HepG2 (cell line): ENCODE results near the gene PBX2. TPM values are rescaled to one million over a fixed set of nuclear protein-coding genes. Genes with fewer than 3 reads are reported as not detected.

Experiments
- ATAC-seq: fragments of 200-7000 bp; cut with Tn5 transposase; 3 replicates; pipeline ENCODE4 v1.9.1; 2020; ENCODE audit warnings: mild to moderate bottlenecking, moderate library complexity
- BruUV-seq: library from RNA; stranded (reverse); fragments of 400-500 nt; replicated peaks from 2 replicates; lab custom pipeline; 2021; lab: Mats Ljungman, UMichigan
- CTCF ChIA-PET: fragments of 300-600 bp; formaldehyde crosslinking; extraction: SDS; loops from one replicate; lab custom pipeline; 2021; ENCODE audit warnings: low total read pairs, inconsistent platforms, low intra/inter-chr PET ratio; lab: Yijun Ruan, JAX
- POLR2A ChIA-PET: fragments of 350-600 bp; sonication (Branson Sonifier 250); formaldehyde crosslinking; loops from one replicate; lab custom pipeline; 2020; ENCODE audit warnings: antibody characterized with exemption, inconsistent platforms; lab: Yijun Ruan, JAX
- DNase-seq: peaks from one replicate; pipeline ENCODE4 v3.0.0-alpha.2; 2015; ENCODE audit warnings: low spot score
- FAIRE-seq: peaks from 3 replicates; lab custom pipeline; 2011; peaks lifted over from hg19 to GRCh38; lab: Jason Lieb, UNC
- H2AFZ ChIP-seq: one replicate; pipeline ENCODE4 v1.6.1; 2011; ENCODE audit warnings: low read length, inconsistent platforms
- H3K27ac ChIP-seq: fragments of 300-600 bp; 3 replicates; pipeline ENCODE4 v1.8.0; 2011; ENCODE audit warnings: mixed run types, mild to moderate bottlenecking, mixed read lengths, low read length, inconsistent platforms; ENCODE audit not compliant: insufficient read depth; ENCODE audit errors: extremely low read length
- H3K27me3 ChIP-seq, 2 experiments: fragments of 200-600 bp in 1 of 2; 2 replicates in 1 of 2; 3 replicates in 1 of 2; pipeline versions ENCODE4 v1.6.0 to v1.8.0; 2011; ENCODE audit warnings: low read length in 2 of 2, mild to moderate bottlenecking in 2 of 2, moderate library complexity in 2 of 2, inconsistent platforms in 1 of 2; ENCODE audit not compliant: insufficient read depth in 2 of 2, control insufficient read depth in 1 of 2
- H3K36me3 ChIP-seq, 2 experiments: fragments of 200-600 bp in 1 of 2; replicated peaks in 1 of 2; 2 replicates in 1 of 2; 3 replicates in 1 of 2; pipeline versions ENCODE4 v1.5.1 to v1.8.0; 2011; ENCODE audit warnings: low read length in 2 of 2, inconsistent platforms in 1 of 2; ENCODE audit not compliant: insufficient read depth in 2 of 2, control insufficient read depth in 1 of 2
- H3K4me1 ChIP-seq: 2 replicates; pipeline ENCODE4 v1.5.1; 2012; ENCODE audit warnings: low read length, inconsistent platforms; ENCODE audit not compliant: insufficient read depth
- H3K4me2 ChIP-seq: 2 replicates; pipeline ENCODE4 v1.6.0; 2011; ENCODE audit warnings: low read depth, low read length, inconsistent platforms
- H3K4me3 ChIP-seq, 3 experiments: fragments of 200-600 bp in 1 of 3; sonication (generic), shearing (Covaris generic) in 1 of 3; replicated peaks in 1 of 3; 2 replicates each; pipeline ENCODE4 v1.5.1; 2011 to 2016; ENCODE audit warnings: low read length in 3 of 3, inconsistent platforms in 2 of 3, low read depth in 2 of 3, mild to moderate bottlenecking in 2 of 3, control low read depth in 1 of 3, mixed read lengths in 1 of 3; ENCODE audit not compliant: insufficient read depth in 1 of 3
- H3K79me2 ChIP-seq: one replicate; pipeline ENCODE4 v1.6.1; 2011; ENCODE audit warnings: low read length, inconsistent platforms; ENCODE audit not compliant: insufficient read depth
- H3K9ac ChIP-seq: 2 replicates; pipeline ENCODE4 v1.6.0; 2011; ENCODE audit warnings: mild to moderate bottlenecking, low read depth, low read length, inconsistent platforms; ENCODE audit not compliant: insufficient read depth
- H3K9me3 ChIP-seq: 2 replicates; pipeline ENCODE4 v1.5.1; 2012; ENCODE audit warnings: mild to moderate bottlenecking, low read length
- H4K20me1 ChIP-seq: 2 replicates; pipeline ENCODE4 v1.6.0; 2011; ENCODE audit warnings: inconsistent platforms, mild to moderate bottlenecking, low read length, moderate library complexity; ENCODE audit not compliant: insufficient read depth
- AHR ChIP-seq: IDR thresholded peaks from 2 replicates; pipeline ENCODE4 v1.6.1; 2018; ENCODE audit warnings: missing genetic modification reagents, missing compliant biosample characterization
- EP300 ChIP-seq, 3 experiments: sonication (generic) in 1 of 3; formaldehyde crosslinking in 1 of 3; IDR thresholded peaks; 2 replicates each; pipeline versions ENCODE4 v1.5.1 to v1.6.1; 2011 to 2020; ENCODE audit warnings: low read depth in 2 of 3, low read length in 2 of 3, borderline replicate concordance in 1 of 3, improper control_type of control experiment in 1 of 3, mild to moderate bottlenecking in 1 of 3, missing genetic modification reagents in 1 of 3, moderate library complexity in 1 of 3
- ETV6 ChIP-seq: sonication (generic); formaldehyde crosslinking; conservative IDR thresholded peaks from 2 replicates; pipeline ENCODE4 v1.4.0; 2020; ENCODE audit warnings: missing genetic modification reagents
- FIP1L1 ChIP-seq: fragments of 200-400 bp; formaldehyde crosslinking; IDR thresholded peaks from 2 replicates; pipeline ENCODE4 v1.6.1; 2018; ENCODE audit warnings: low read depth, mild to moderate bottlenecking, low read length, moderate library complexity, borderline replicate concordance; ENCODE audit not compliant: insufficient read depth
- GFI1 ChIP-seq: sonication (generic); formaldehyde crosslinking; IDR thresholded peaks from 2 replicates; pipeline ENCODE4 v1.5.0; 2020; ENCODE audit warnings: missing genetic modification reagents, mild to moderate bottlenecking, borderline replicate concordance
- HNF4A ChIP-seq: sonication (generic); formaldehyde crosslinking; IDR thresholded peaks from 2 replicates; pipeline ENCODE4 v1.4.0; 2020; ENCODE audit warnings: missing genetic modification reagents
- KDM6A ChIP-seq: IDR thresholded peaks from 2 replicates; pipeline ENCODE4 v1.6.1; 2016; ENCODE audit warnings: low read depth
- MED8 ChIP-seq: sonication (generic); formaldehyde crosslinking; IDR thresholded peaks from 2 replicates; pipeline ENCODE4 v1.8.1; 2023; ENCODE audit warnings: mild to moderate bottlenecking, missing genetic modification reagents; ENCODE audit not compliant: insufficient replicate concordance
- MYNN ChIP-seq: sonication (generic); formaldehyde crosslinking; IDR thresholded peaks from 2 replicates; pipeline ENCODE4 v1.4.0; 2020; ENCODE audit warnings: mild to moderate bottlenecking, low read depth, missing genetic modification reagents
- RAD21 ChIP-seq: fragments of 450-650 bp; formaldehyde crosslinking; IDR thresholded peaks from 2 replicates; pipeline ENCODE4 v1.5.0; 2020; ENCODE audit warnings: mild to moderate bottlenecking
- RBAK ChIP-seq: sonication (generic); formaldehyde crosslinking; IDR thresholded peaks from 2 replicates; pipeline ENCODE4 v1.5.1; 2020; ENCODE audit warnings: mild to moderate bottlenecking, missing genetic modification reagents
- RFX5 ChIP-seq: IDR thresholded peaks from 2 replicates; pipeline ENCODE4 v1.6.1; 2011; ENCODE audit warnings: low read depth, low read length, improper control_type of control experiment
- SNAPC2 ChIP-seq: sonication (generic); formaldehyde crosslinking; IDR thresholded peaks from 2 replicates; pipeline ENCODE4 v1.8.1; 2022; ENCODE audit warnings: mild to moderate bottlenecking, missing genetic modification reagents
- SP4 ChIP-seq: sonication (generic); formaldehyde crosslinking; IDR thresholded peaks from 2 replicates; pipeline ENCODE4 v1.8.1; 2023; ENCODE audit warnings: mild to moderate bottlenecking, missing genetic modification reagents
- SSRP1 ChIP-seq: IDR thresholded peaks from 2 replicates; pipeline ENCODE4 v1.6.1; 2016; ENCODE audit warnings: control low read depth
- TEAD3 ChIP-seq: optimal IDR thresholded peaks from 2 replicates; pipeline ENCODE3; 2016; ENCODE audit warnings: borderline replicate concordance
- ZKSCAN1 ChIP-seq: fragments of 150-350 bp; IDR thresholded peaks from 2 replicates; pipeline ENCODE4 v1.6.1; 2014; ENCODE audit warnings: low read length
- ZNF44 ChIP-seq: sonication (generic); formaldehyde crosslinking; IDR thresholded peaks from 2 replicates; pipeline ENCODE4 v1.5.1; 2020; ENCODE audit warnings: mild to moderate bottlenecking, missing genetic modification reagents
- ZNF747 ChIP-seq: sonication (generic); formaldehyde crosslinking; IDR thresholded peaks from 2 replicates; pipeline ENCODE4 v1.8.1; 2023; ENCODE audit warnings: missing genetic modification reagents, mild to moderate bottlenecking, borderline replicate concordance
- WGBS: methylation state at CpG from one replicate; pipeline ENCODE4 v1.1.6; 2017; ENCODE audit warnings: low lambda C conversion rate; 5-methylcytosine and 5-hydroxymethylcytosine counted together
- in situ Hi-C: cut with HindIII; loops from 2 replicates; pipeline ENCODE4 v1.10.0; 2017; ENCODE audit warnings: low pct_unique_long_range_greater_than_20kb; ENCODE audit not compliant: extremely low pct_ligation_motif_present
- intact Hi-C: fragments of 100-400 bp; cut with micrococcal nuclease; formaldehyde crosslinking; loops from one replicate; pipeline ENCODE4 v1.10.0; 2022; ENCODE audit not compliant: unreplicated experiment
- polyA plus RNA-seq, 8 experiments: library from polyadenylated mRNA; depleted of rRNA in 3 of 8; stranded (reverse) in 7 of 8; unstranded in 1 of 8; fragments of >200 nt; fragmentation: Illumina TruSeq in 4 of 8; extraction: Trizol in 4 of 8; gene quantifications; 2 replicates each; pipeline versions ENCODE4 v1.2.1 to v1.2.3, GENCODE V29; 2011 to 2016; ENCODE audit warnings: low read depth in 4 of 8, missing spikeins in 1 of 8, mixed read lengths in 1 of 8; ENCODE audit not compliant: insufficient read depth in 1 of 8
- total RNA-seq, 5 experiments: library from RNA; depleted of rRNA; stranded (reverse); fragments of >200 nt; fragmentation: Illumina TruSeq; extraction: Trizol; gene quantifications; 2 replicates each; pipeline ENCODE4 v1.2.3, GENCODE V29; 2016; ENCODE audit warnings: low read depth in 1 of 5
- TF ChIP-seq, protein P1 (sequence below): sonication (generic); formaldehyde crosslinking; IDR thresholded peaks from 2 replicates; pipeline ENCODE4 v1.8.1; 2023; ENCODE audit warnings: mild to moderate bottlenecking, missing genetic modification reagents

Gene PBX2
- total and polyA plus RNA-seq, 2 of the 13 experiments (the other 11 are each of a cell fraction or from before 2014, with no cell fraction given): 42.3 to 77.8 TPM

DNA sequence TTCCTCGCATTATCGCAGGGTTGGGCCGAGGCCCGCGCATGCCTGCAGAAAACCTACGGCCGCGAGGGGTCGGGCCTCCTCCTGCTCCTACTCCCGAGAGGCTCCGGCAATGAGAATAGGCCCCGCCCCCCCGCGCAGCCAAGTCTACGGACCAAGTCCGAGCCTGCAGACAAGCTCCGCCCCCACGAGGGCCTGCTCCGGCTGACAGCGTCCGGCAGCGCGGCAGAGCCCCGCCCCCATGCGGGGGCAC lies 5.6 kb upstream of the PBX2 start (continued):
- TF ChIP-seq RBAK (CRISPR knock-in tag) (0 out of 2 replicates have a peak, but pooled peaks have one; percentile 13), ZNF747 (0 out of 2 replicates have a peak, but pooled peaks have one; percentile 7), EP300 (IDR thresholded peaks at IDR 0.05; ENCODE audit: low read depth in 2 of 2, low read length in 2 of 2) (peak; percentile 32 to 60; a peak in 1 of 4 replicates), EP300 (CRISPR knock-in tag; IDR thresholded peaks at IDR 0.05; ENCODE audit: borderline replicate concordance) (no peak)
- TF ChIP-seq, protein P1, sequence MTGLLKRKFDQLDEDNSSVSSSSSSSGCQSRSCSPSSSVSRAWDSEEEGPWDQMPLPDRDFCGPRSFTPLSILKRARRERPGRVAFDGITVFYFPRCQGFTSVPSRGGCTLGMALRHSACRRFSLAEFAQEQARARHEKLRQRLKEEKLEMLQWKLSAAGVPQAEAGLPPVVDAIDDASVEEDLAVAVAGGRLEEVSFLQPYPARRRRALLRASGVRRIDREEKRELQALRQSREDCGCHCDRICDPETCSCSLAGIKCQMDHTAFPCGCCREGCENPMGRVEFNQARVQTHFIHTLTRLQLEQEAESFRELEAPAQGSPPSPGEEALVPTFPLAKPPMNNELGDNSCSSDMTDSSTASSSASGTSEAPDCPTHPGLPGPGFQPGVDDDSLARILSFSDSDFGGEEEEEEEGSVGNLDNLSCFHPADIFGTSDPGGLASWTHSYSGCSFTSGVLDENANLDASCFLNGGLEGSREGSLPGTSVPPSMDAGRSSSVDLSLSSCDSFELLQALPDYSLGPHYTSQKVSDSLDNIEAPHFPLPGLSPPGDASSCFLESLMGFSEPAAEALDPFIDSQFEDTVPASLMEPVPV: peak; percentile 98; the same call in 1 of the 2 replicates

DNA sequence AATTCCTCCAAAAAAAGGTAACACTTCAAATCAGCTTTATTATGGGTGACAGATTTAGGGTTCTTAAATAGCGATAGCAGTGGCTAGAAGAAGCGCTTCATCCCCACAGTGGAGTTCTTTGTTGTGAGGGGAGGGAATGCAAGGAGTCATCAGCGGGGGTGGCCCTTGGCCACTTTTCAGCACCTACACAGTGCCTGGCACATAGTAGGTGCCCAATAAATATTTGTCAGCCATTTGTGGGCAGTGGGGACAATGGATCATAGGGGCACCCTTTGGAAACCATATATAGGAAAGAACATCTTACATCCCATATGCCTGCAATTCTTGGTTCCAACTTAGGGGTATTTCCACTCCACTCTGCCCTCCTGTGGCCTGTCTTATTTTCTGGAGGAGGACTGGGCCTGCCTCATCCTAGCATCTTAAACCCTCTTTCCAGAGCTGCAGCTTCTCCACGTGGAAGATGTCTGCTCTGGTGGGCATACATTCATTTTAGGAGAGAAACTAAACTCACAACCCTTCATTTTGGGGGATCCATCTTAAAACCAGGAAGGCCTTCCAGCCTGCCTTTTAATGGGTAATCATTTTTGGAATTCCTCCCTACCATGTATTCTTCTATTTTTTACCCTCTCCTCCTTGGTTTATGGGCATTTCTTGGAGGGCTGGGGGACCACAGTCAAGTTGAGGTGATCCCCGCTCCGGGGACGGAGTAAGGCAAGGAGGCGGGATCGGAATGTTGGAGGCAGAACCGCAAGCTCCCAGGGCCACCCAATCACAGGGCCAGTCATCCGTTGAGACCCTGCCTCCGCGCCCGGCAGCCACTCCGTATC lies 5.0 kb upstream of the PBX2 start:
- CTCF ChIA-PET: interaction anchor here (1.0 to 1.7 kb wide), 2 partner anchors 41 to 76 kb away, joined by 4 to 11 read pairs; partner anchors contain the start of gene PPT2
- peak; percentile 93 for ATAC-seq
- TF ChIP-seq AHR (CRISPR knock-in tag) (no peak), RAD21 (peak; percentile 33; the same call in 1 of the 2 replicates), TEAD3 (CRISPR knock-in tag) (peak; percentile 79), ZNF44 (CRISPR knock-in tag) (peak; percentile 45; the same call in 1 of the 2 replicates), HNF4A (CRISPR knock-in tag) (peak; percentile 23; the same call in 1 of the 2 replicates), FIP1L1 (no peak; the same call in 1 of the 2 replicates), MED8 (no peak), GFI1 (CRISPR knock-in tag) (0 out of 2 replicates have a peak, but pooled peaks have one; percentile 33), RFX5 (0 out of 2 replicates have a peak, but pooled peaks have one; percentile 45), KDM6A (CRISPR knock-in tag) (no peak), SNAPC2 (CRISPR knock-in tag) (0 out of 2 replicates have a peak, but pooled peaks have one; percentile 16), ETV6 (CRISPR knock-in tag) (0 out of 2 replicates have a peak, but pooled peaks have one; percentile 32), ZKSCAN1 (peak; percentile 86), SSRP1 (peak; percentile 52; the same call in 1 of the 2 replicates), SP4 (CRISPR knock-in tag) (no peak), MYNN (CRISPR knock-in tag) (0 out of 2 replicates have a peak, but pooled peaks have one; percentile 17)

More for the DNA sequence above, 5.0 kb upstream of the PBX2 start:
- Histone ChIP-seq H3K36me3 (no peaks in the 10 kb centered on the region), H3K4me2 (peak overlapping the region; percentile 93), H3K4me3 (peak overlapping the region; percentile 59 to 68 (median 61)), H3K27ac (peak overlapping the region; percentile 64), H3K27me3 (no peaks in the 10 kb centered on the region; a peak in 1 of 5 replicates), H2AFZ (no peak overlapping the region), H3K79me2 (peaks cover 5% of the 10 kb centered on the region), H3K9ac (peak overlapping the region; percentile 77), H3K9me3 (no peaks in the 10 kb centered on the region), H3K4me1 (peaks cover 62% of the 10 kb centered on the region), H4K20me1 (no peaks in the 10 kb centered on the region)
- BruUV-seq: TSS peak; percentile 96
- WGBS: 17% methylated on average over 15 of the region's 15 CpGs
- intact Hi-C loops (loop anchor here (1.0 to 5.0 kb wide), 4 partner anchors 17 to 78 kb away; partner anchors contain the start of genes PPT2 and RNF5), in situ Hi-C loops (loop anchor here (5.0 kb wide), 1 partner anchor 777 kb away; no protein-coding TSS in a partner anchor)
- POLR2A ChIA-PET: interaction anchor here (0.8 to 3.0 kb wide), 22 partner anchors 9 to 1259 kb away, joined by 3 to 82 read pairs (median 4); partner anchors contain the start of genes AGPAT1, ATF6B, DXO and FKBPL
- DNase-seq (no peak), FAIRE-seq (peak; percentile 99)
